Fibroblast of skin of back (primary cell): ENCODE measurements around the gene TMEM258.

Experiments
- DNase-seq: peaks from one replicate; pipeline ENCODE4 v3.0.0-alpha.2; 2013

Gene TMEM258

GRCh38 chr11:61739966-61740365 is 52.4 kb downstream of the TMEM258 start:
- DNase-seq = no peak

DNA sequence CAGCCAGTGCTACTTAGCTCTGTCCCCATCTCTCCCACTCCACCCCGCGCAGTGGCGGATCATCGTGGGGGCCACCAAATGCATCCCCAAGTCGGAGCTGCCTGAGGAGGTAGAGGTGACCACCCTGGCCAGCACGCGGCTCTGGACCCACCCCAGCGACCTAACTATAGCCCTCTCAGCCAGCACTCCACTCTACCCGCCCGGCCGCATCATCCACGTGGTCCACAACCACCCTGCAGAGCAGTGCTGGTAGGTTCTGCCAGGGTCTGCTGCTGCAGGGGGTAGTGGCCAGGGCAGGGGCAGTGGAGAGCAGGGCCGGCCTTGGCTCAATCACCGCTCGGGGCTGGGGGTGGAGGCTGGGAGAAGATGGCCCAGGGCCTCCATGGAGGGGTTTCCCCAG is 53.0 kb downstream of the TMEM258 start:
- no peak for DNase-seq
